ENCODE measurements around the gene GRID1.

The GRID1 gene

GRCh38 chr10:86211691-86212390 lies 154.8 kb downstream of the GRID1 start:
- no peak for DNase-seq (ENCODE audit: low read depth, low spot score)
- H3K4me3 ChIP-seq (ENCODE audit: low read length) = no peak overlapping the region

GRCh38 chr10:86210416-86210815 lies 156.2 kb downstream of the GRID1 start:
- no peak for DNase-seq (ENCODE audit: low read depth, low spot score)
- no peak overlapping the region for H3K4me3 ChIP-seq (ENCODE audit: low read length)

- no peak for DNase-seq (ENCODE audit: low read depth, low spot score)
- H3K4me3 ChIP-seq (ENCODE audit: low read length) = no peak overlapping the region
Measured at GRCh38 chr10:86209726-86210125, 156.9 kb downstream of the GRID1 start.

- no peak for DNase-seq (ENCODE audit: low read depth, low spot score)
- H3K4me3 ChIP-seq (ENCODE audit: low read length) = no peak overlapping the region
Measured at GRCh38 chr10:86207226-86207625, 159.4 kb downstream of the GRID1 start.

GRCh38 chr10:86206240-86206579 lies 160.4 kb downstream of the GRID1 start:
- no peak overlapping the region for H3K4me3 ChIP-seq (ENCODE audit: low read length)
- DNase-seq (ENCODE audit: low read depth, low spot score) = no peak

- H3K4me3 ChIP-seq (ENCODE audit: low read length) = no peak overlapping the region
- DNase-seq (ENCODE audit: low read depth, low spot score) = no peak
Measured at GRCh38 chr10:86205306-86206239, 161.0 kb downstream of the GRID1 start.

GRCh38 chr10:86204421-86205305 lies 161.9 kb downstream of the GRID1 start:
- H3K4me3 ChIP-seq (ENCODE audit: low read length) = no peak overlapping the region
- DNase-seq (ENCODE audit: low read depth, low spot score) = no peak

GRCh38 chr10:86203162-86203905 lies 163.3 kb downstream of the GRID1 start:
- H3K4me3 ChIP-seq (ENCODE audit: low read length) = no peak overlapping the region
- DNase-seq (ENCODE audit: low read depth, low spot score) = peak; percentile 27

GRCh38 chr10:86202226-86202735 lies 164.3 kb downstream of the GRID1 start:
- no peak overlapping the region for H3K4me3 ChIP-seq (ENCODE audit: low read length)
- no peak for DNase-seq (ENCODE audit: low read depth, low spot score)

GRCh38 chr10:86200867-86201266 lies 165.7 kb downstream of the GRID1 start:
- H3K4me3 ChIP-seq (ENCODE audit: low read length) = no peak overlapping the region
- no peak for DNase-seq (ENCODE audit: low read depth, low spot score)

GRCh38 chr10:86200269-86200668 lies 166.3 kb downstream of the GRID1 start:
- no peak for DNase-seq (ENCODE audit: low read depth, low spot score)
- H3K4me3 ChIP-seq (ENCODE audit: low read length) = no peak overlapping the region

GRCh38 chr10:86199041-86199440 lies 167.6 kb downstream of the GRID1 start:
- DNase-seq (ENCODE audit: low read depth, low spot score) = no peak
- no peak overlapping the region for H3K4me3 ChIP-seq (ENCODE audit: low read length)

- H3K4me3 ChIP-seq (ENCODE audit: low read length) = no peak overlapping the region
- DNase-seq (ENCODE audit: low read depth, low spot score) = no peak
Measured at GRCh38 chr10:86198271-86198670, 168.3 kb downstream of the GRID1 start.

GRCh38 chr10:86197166-86197790 lies 169.3 kb downstream of the GRID1 start:
- DNase-seq (ENCODE audit: low read depth, low spot score) = no peak
- H3K4me3 ChIP-seq (ENCODE audit: low read length) = no peak overlapping the region

GRCh38 chr10:86195521-86196157 lies 171.0 kb downstream of the GRID1 start:
- no peak for DNase-seq (ENCODE audit: low read depth, low spot score)
- H3K4me3 ChIP-seq (ENCODE audit: low read length) = no peak overlapping the region

- no peak overlapping the region for H3K4me3 ChIP-seq (ENCODE audit: low read length)
- DNase-seq (ENCODE audit: low read depth, low spot score) = no peak
Measured at GRCh38 chr10:86194684-86195083, 171.9 kb downstream of the GRID1 start.

GRCh38 chr10:86193841-86194240 lies 172.8 kb downstream of the GRID1 start:
- H3K4me3 ChIP-seq (ENCODE audit: low read length) = no peak overlapping the region
- DNase-seq (ENCODE audit: low read depth, low spot score) = no peak

- no peak for DNase-seq (ENCODE audit: low read depth, low spot score)
Measured at GRCh38 chr10:86192691-86193090, 173.9 kb downstream of the GRID1 start.

More at GRCh38 chr10:86192691-86193090, 173.9 kb downstream of the GRID1 start:
- H3K4me3 ChIP-seq (ENCODE audit: low read length) = no peak overlapping the region
